ENCODE results near the gene MOB4.

GRCh38 chr2:197496695-197497094, 19.2 kb upstream of the MOB4 start:
- TF ChIP-seq POLR2A (IDR thresholded peaks at IDR 0.05) (no peak), CTCF (IDR thresholded peaks at IDR 0.05 in 4 of 5, conservative IDR thresholded peaks at IDR 0.05 in 1 of 5) (no peak)

Data from gastrocnemius medialis (tissue), 4 donors.